ENCODE measurements around the gene ALKBH5.

Gene ALKBH5

DNA sequence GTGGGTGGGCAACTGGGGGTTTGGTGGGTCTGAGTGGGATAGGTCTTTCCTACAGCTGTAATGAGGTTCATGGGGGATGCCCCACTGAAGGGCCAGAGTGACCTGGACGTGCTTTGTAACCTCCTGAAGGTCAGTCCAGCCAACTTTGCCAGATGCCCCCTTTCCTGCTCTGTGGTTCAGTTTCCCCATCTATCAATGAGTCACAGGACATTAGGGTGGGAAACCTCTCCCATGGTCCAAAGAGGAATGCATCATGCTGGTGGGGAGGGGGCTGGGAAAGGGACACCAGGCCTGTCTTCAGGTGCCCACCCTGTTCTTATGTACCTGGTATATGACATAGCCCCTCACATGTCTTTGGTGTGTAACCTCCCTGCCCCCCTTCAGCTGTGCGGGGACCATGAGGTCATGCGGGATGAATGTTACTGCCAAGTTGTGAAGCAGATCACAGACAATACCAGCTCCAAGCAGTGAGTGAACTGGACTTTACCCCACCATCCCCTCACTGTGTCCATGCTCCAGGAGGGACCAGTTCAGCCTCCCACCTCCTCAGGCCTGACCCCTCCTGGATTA lies 24.0 kb upstream of the ALKBH5 start:
- no peak for FAIRE-seq

DNA sequence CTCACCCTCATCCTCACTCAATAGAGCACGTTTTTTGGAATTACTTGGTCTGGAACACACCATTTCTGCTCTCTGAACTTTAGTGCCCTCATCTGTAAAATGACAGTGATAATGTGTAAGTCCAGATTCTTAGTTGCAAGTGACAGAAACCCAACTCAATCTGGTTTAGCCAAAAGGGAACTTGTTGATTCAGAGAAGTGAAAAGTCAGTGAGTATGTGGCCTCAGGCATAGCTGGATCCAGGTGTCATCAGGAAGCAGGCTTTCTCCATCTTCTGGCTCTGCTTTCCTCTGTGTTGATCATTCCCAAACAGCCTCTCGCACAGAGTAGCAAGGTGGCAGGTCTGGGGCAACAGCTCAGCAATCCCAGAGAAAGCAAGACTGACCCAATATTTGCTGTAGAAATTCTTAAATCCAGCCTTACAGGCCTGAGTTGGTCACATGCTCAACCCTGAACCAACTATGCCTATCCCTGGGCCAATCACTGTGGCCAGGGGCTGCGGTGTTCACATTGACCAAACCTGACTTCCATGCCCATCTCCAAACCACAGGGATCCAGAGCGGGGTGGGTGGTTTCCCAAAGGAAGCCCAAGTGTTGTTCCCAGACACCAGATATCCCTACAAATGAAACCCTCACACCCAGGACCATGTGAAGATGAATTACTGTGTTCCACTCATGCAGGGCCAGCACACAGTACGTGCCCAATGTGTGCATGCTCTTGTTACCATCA lies 23.3 kb upstream of the ALKBH5 start:
- no peak for FAIRE-seq

DNA sequence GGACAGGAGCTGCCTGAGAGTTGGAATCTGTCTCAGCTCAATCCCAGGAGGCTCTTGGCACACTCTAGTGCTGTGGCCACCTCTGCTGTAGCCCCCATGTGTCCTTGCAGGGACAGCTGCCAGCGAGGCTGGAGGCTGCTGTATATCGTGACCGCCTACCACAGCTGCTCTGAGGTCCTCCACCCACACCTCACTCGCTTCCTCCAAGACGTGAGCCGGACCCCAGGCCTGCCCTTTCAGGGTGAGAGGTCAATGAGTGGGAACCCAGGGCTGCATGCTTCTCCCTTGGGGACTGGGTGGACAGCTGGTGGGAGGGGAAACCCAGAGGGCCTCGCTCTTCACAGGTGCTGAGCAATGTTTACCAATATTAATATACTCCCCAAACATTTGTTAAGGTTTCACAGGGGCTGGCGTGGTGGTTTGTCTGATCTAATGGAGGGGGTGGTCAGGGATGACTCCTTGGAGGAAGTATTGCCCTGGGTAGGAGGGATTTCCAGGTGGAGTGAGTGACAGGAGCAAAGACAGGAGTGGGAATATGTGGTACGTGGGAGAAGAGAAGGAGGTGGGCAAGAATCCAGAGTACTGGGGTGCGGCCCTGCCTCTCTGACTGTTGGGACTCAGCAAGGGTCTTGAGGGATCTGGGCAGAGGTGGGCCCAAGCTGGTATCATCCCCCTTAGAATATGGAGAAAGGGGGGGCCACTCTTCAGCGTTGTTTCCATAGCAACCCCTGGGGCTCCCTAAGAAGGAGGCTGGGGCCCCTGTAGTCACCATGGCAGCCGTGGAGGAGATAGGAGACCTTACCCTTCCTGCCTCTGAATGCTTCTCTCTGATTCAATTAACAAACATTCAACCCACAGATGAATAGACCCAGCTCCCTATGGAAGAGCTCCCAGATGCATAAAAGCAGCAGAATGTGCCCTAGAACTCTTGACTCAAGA lies 22.2 kb upstream of the ALKBH5 start:
- FAIRE-seq: no peak

DNA sequence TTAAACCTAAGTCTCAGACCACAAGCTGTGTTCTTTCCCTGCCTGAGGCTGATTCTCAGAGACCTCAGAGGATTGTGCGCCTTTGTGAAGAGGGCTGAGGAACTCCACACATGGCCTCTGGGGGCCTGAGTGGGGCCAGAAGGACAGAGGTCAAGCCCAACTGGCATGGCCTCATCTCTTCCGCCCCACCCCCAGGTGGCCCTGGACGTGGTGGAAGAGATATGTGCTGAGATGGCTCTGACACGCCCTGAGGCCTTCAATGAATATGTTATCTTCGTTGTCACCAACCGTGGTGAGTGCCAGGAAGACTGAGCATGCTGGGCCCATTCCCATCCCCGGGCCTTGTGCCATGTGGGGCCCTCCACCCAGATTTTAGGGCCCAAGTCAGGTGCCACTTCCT lies 20.1 kb upstream of the ALKBH5 start:
- no peak for FAIRE-seq

DNA sequence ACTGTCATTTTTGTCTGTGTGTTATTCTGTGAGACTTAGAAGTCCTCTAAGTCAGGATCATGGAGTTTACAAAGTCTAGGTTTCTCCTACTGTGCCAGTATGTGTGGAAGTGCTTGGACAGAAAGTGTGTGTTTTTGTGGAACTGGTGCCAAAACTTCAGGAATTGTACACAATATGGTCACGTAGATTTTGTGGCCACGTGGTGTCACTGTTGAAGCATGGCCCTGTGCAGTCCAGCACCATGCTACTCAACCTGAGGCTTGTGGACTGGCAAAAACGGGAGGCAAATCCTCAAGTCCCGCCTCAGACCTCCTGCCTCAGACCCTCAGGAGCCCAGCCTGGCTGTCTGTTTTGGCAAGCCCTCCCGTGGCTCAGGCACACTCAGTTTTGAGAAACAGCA lies 16.7 kb upstream of the ALKBH5 start:
- no peak for FAIRE-seq

DNA sequence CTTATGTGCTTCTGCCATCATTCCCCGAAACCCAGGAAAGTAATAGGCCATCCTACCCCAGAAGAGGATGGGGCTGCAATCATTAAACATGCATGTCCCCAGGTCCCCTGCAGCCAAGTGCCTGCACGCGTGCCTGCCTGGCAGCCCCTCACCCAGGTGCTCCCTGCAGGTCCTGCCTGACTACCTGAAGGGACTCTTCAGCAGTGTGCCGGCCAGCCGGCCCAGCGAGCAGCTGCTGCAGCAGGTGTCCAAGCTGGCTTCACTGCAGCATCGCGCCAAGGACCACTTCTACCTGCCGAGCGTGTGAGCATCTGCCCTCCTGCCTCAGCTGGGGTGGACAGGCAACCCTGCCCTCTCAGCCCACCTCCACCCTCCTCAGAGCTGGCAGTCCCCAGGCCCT lies 16.2 kb upstream of the ALKBH5 start:
- no peak for FAIRE-seq

DNA sequence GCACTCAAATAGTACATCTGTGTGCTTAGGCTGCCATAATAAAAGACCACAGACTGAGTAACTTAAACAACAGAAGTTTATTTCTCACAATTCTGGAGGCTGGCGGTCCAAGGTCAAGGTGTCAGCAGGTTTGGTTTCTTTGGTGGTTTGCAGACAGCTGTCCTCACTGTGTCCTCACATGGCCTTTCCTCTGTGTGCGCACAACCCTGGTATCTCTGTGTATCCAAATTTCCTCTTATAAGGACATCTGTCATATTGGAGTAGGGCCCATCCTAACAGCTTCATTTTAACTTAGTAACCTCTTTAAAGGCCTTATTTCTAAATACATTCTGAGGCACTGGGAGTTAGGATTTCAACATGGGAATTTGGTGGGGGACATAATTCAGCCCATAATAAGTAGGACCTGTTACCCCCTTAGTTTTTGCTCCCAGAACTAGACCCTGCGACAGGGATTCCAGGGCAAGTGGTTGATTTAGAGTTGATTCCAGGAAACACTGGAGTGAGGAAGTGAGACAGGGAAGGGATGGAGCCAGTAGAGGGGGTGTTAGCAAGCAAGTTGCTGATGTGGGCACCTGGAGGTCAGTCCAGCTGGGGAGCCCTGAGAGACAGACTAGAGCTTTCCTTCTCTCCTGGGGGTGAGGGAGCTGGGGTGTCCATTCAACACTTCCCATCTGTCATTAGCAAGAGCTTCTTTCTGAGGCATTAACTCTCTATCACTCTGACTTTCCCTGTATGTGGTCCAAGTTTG lies 10.9 kb upstream of the ALKBH5 start:
- no peak for FAIRE-seq

DNA sequence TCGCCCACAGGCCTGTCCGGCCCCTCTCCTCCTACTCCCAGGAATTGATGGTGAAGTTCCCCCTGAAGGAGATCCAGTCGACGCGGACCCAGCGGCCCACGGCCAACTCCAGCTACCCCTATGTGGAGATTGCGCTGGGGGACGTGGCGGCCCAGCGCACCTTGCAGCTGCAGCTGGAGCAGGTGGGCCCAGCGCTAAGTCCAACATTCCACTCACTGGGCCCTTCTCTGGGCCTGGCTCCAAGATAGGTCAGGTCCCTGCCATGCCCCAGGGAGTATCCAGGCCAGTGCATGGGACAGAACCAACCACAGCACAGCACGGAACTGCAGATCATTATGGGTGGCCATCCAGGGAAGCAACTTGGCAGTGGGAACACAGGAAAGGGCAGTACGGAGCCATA lies 9.9 kb upstream of the ALKBH5 start:
- no peak for FAIRE-seq

DNA sequence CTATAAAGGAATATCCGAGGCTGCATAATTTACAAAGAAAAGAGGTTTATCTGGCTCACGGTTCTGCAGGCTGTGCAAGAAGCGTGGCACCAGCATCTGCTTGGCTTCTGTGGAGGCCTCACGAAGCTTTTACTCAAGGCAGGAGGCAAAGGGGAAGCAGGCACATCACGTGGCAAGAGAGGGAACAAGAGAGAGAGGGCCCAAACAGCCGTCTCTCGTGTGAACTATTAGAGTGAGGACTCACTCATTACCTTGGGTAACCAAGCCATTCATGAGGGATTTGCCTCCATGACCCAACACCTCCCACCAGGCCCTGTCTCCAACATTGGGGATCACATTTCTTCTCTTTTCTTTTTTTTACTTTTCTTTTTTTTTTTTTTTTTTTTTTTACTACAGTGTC lies 7.5 kb upstream of the ALKBH5 start:
- FAIRE-seq: no peak

DNA sequence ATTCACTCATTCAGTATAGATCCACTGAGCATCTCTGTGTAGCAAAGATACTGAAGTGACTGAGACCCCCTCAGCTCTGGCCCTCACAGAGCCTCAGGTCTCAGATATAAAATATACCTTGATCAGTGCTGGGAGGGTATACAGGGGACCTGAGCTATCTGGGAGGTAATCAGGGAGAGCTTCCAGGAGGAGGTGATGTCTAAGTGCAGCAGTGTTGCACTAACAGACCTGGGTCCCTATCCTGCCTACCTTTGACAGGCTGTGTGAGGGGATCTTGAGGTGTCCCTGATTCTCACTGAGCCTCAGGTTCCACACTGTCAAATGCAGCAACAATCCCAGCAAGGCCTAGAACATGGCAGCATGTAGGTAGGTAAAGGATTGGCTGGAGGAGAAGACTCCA lies 6.5 kb upstream of the ALKBH5 start:
- no peak for FAIRE-seq

DNA sequence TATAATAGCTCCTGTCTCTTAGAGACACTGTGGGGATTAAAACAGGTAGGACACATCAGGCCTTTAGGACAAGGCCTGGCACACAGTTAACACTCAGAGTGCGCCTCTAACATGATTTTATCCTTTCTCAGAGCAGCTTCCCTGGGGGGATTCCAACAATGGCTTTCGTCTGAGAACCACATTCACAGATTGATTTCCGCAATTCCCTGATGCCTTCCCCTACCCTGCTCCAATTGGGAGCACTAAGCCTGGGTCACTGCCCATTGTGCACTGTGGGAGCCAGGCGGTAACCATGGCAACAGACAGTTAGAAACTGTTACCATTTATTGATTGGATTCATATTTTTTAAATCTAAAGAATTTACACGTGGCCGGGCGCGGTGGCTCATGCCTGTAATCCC lies 5.9 kb upstream of the ALKBH5 start:
- FAIRE-seq: no peak

DNA sequence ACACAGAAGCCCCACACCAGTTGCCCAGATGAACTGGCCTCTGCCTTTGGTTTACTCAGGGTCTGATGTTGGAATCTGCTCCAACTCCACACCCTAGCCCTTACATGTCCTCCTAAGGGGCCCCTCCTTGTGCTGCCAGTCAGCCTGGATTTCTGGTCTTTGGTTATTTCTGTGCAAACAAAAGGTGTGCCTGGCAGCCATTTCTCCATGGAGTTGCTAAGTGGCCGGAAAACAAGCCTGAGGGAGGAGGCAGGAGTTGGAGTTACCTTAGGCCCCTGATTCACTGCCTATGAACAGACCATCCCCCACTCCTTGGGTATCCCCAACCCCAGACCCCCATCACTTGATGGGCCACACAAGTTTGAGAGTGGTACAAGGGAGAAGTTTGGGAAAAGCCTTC lies 4.4 kb upstream of the ALKBH5 start:
- no peak for FAIRE-seq

DNA sequence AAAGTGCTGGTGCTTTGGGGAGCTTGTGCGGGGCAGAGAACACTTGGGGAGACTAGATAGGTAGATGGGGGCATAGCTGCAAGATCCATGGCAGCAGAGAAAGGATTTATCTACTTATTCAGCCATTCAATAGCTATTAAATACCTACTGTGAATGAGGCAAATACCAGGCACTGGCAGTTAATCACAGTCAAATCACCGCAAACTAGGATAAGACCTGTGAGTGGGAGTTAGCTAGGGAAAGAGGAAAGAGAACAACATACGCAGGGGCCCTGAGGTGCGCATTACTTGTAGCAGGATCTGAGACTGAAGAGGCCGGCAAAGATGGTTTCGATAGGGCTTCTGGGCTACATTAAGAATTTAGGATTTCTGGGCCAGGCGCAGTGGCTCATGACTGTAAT lies 3.8 kb upstream of the ALKBH5 start:
- no peak for FAIRE-seq

DNA sequence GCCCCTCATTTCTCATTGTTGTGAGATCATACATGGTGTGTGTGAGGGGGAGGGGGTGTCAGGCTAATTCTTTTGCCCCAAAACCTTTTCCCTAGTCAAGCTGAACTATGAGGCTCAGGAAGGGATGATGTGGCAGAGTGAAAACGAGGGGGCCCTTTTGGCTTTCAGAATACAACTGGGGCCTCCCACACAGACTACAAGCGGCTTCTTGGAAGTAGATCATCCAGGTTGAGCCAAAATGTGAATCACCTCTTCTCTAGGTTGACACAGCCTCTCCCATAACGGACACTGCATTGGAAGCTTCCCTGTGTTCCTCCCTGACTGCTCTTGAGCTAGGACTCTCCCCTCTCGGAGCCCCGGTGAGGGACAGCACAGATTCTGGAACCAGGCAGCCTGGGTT lies 2.3 kb upstream of the ALKBH5 start:
- FAIRE-seq: no peak

DNA sequence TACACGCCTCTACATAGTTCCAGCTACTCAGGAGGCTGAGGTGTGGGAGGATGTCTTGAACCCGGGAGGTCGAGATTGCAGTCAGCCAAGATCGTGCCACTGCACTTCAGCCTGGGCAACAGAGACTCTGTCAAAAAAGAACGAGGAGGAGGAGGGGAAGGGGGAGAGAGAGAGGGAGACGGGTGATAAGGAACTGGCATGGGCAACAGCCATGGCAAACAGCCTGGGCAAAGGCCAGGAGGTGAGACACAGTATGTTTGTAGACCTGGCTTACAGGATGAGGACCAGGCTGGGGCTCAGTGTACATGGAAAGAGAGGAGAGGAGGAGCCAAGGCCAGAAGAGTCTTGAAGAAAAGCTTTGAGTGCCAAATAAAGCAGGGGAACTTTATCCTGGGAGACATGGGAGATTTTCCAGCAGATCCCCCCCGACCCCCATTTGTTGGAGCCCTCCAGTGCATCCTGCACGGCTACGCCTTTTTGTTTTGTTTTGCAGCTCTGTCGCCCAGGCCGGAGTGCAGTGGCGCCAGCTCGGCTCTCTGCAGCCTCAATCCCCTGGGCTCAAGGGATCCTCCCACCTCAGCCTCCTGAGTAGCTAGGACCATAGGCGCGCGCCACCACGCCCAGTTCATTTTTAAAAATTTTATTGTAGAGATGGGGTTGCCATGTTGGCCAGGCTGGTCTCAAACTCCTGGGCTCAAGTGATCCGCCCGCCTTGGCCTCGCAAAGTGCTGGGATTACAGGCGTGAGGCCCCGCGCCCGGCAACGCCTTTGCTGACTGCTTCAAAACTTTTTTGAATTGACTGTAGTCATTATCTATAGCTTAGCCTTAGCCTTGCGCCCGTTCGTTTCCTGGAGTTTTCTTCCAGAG lies 1.3 kb upstream of the ALKBH5 start:
- FAIRE-seq: no peak

DNA sequence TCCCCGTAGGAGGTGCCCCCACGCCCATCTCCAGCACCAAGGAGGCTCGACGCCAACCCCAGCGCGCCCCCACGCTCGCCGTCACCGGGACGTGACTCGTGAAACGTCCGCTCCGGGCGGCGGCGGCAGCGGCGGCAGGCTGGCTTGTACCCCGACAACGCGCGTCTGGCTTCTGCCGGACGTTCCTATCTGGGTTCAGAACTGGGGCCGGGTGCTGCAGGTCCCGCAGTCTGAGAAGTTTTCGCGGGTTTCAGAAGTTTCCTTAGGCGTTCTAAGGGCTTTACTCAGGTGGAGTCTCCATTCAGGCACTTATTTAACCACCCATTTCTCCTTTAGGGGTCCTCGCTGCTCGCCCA lies 672 bp upstream of the ALKBH5 start:
- FAIRE-seq: no peak

DNA sequence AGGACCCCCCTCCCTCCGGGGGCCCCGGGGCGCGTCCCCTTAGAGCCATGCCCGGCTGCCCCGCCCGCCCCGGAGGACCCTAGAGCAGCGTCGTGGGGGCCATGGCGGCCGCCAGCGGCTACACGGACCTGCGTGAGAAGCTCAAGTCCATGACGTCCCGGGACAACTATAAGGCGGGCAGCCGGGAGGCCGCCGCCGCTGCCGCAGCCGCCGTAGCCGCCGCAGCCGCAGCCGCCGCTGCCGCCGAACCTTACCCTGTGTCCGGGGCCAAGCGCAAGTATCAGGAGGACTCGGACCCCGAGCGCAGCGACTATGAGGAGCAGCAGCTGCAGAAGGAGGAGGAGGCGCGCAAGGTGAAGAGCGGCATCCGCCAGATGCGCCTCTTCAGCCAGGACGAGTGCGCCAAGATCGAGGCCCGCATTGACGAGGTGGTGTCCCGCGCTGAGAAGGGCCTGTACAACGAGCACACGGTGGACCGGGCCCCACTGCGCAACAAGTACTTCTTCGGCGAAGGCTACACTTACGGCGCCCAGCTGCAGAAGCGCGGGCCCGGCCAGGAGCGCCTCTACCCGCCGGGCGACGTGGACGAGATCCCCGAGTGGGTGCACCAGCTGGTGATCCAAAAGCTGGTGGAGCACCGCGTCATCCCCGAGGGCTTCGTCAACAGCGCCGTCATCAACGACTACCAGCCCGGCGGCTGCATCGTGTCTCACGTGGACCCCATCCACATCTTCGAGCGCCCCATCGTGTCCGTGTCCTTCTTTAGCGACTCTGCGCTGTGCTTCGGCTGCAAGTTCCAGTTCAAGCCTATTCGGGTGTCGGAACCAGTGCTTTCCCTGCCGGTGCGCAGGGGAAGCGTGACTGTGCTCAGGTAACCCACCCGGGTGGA lies 759 bp downstream of the ALKBH5 start:
- FAIRE-seq: no peak

DNA sequence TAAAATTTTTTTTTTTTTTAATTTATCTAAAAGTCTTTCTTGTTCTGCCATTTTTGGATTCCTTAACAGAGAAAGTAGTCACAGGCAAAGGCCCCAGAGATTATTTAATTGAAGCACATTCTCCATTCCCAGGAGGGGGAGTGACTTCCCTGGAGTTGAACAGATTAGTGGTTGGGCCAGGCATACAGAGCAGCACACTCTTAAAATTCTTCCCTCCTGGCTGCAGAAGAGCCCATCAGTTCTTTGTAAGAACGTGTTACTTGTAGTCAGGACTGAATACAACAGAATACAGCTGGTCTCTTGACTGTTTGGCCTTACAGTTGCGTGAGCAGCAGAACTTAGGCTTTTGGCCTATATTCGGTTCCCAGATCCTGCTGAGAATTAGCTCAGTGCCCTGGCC lies 1.8 kb downstream of the ALKBH5 start:
- no peak for FAIRE-seq

DNA sequence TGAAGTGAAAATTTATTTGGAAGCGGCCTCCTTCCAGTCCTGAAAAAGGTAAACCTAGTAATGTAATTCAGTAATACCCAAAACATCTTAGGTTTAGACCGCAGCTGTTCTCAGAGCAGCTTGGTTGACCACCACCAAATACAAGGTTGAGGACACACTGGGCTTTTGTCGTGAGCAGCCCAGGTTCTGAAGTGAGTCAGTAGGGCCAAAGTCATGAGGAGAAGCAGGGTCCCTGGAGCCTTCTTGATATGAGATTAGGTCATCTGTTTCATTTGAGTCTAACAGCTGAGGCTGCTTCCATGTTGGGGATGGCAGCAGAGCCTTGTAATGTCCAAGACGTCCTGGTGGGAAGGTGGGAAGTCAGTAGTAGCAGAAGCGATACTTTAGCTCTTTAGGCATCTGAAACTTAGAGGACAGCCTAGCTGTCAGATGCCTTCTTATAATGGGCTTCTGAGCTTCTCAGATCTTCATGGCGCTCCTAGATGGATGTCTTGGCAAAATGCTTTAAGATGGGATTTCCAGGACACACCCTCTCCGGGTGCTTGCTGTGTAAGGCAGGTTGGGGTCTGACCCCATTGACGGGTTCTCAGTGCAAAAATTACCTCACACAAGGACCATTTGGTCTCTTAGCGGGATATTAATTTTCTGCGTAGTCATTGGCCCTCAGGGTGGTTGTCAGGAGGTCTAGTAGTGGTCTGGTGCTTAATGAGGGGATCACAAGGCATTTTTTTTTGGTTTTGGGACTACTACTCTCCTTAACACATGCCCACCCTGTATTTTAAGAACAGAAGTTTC lies 2.4 kb downstream of the ALKBH5 start:
- FAIRE-seq: no peak

DNA sequence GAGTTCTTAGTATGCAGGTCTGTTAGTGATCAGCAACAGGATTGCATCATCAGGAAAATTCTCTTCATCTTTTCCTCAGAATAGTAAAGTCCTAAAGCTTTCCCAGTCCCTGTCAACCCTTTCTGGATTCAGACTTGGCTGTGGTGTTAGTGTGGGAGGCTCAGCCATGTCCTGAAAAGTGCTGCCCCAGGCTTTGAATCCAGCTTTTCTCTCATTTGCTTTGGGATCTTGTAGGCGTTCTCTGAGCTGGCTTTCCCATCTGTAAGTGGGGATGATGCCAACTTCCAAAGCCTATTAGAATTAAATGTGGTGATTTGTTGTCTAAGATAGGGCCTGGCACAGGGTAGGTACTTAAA lies 3.0 kb downstream of the ALKBH5 start:
- no peak for FAIRE-seq
